ENCODE data around the gene SLC52A3.
"Not testable (repeated sequence)": the region's sequence is repeated elsewhere in the genome, so short reads cannot be mapped to it uniquely, and the experiment has no call there.

The SLC52A3 gene

DNA sequence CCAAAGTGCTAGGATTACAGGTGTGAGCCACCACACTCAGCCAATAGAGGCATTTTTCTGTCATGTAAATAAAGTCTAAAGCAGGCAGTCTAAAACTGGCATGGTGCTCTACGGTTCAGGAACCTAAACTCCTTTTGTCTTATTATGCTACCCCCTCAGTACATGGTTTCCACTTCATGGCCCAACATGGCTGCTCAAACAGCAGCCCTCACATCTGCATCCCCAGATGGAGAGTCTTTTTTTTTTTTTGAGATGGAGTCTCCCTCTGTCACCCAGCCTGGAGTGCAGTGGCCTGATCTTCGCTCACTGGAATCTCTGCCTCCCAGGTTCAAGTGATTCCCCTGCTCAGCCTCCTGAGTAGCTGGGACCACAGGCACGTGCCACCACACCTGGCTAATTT, 38.3 kb downstream of the SLC52A3 start:
- DNase-seq = no peak

DNA sequence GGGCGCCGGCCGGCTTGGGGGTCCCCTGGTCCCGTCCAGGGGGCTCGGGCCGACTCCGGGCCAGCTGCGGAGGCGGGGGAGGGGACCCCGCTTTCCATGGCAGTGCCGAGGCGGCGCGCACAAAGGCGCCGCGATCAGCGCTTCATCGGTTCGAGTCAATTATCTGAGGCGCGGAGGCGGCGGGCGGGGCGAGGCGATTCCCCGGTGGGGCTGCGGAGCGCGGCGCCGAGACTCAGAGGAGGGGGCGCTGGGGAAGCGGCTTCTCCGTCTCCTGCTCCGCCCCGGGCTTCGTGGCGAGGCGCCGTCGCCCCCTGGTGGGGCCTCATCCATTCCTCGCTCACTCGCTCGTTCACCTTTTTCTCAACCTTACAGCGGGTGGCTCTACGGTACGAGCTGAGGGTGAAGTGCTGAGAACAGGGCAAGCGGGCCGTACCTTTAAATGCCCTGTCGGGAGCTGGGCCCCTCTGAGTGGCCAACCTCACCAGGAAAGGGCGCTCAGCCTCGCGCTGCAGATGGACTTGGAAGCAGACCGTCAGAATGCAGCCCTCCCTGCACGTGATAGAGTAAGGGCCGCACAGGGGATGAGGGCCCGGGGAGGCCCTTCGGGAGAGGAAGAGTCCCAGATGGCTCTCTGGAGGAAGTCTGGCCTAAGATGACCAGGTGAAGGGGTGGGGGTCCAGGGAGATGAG, 39.9 kb downstream of the SLC52A3 start:
- DNase-seq = peak in 43 of 58 donors; percentile 3 to 72 (median 17)

DNA sequence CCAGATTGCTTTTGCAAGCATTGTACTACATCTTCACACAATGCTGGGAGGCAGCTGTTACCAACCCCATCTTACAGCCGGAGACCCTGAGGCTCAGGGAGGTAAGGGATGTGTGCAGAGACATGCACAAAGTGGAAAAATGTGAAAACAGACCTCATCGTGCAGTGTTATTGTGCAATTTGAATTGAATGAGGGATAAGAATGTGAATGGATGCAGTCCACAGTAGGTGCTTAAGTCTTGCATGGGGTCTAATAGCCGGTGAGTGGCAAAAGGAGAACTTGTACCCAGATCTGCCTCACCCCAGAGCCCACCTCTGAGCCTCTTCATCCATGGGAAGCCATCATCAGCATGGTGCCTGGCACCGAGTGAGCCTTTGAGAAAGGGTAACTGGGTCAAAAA, 42.1 kb downstream of the SLC52A3 start:
- no peak for DNase-seq

DNA sequence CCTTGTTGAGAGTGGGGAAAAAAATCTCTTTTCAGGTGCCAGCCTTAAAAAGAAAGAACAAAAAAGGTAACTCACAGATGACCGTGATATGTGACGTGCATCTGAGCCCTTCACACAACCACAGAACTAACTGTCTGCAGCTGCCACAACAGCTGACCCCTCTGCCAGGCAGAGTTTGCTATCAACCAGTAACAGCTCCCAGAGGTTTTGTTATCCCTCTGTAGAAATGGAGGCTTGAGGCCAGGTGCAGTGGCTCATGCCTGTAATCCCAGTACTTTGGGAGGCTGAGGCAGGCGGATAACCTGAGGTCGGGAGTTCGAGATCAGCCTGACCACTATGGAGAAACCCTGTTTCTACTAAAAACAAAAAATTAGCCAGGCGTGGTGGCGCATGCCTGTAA, 42.8 kb downstream of the SLC52A3 start:
- DNase-seq = no peak

DNA sequence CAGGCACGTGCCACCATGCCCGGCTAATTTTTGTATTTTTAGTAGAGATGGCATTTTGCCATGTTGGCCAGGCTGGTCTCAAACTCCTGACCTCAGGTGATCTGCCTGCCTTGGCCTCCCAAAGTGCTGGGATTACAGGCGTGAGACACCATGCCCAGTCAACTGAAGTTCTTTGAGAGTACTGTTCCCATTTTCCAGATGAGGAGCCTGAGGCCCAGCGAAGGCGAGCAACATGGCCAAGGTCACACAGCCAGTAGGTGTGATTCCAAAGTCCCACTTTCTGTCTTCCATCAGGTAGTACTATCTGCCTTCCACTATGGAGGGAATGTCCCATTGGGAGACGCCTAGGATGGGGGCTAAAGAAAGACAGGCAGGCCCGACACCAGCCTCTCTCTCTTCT, 43.5 kb downstream of the SLC52A3 start:
- DNase-seq = not testable (repeated sequence)

DNA sequence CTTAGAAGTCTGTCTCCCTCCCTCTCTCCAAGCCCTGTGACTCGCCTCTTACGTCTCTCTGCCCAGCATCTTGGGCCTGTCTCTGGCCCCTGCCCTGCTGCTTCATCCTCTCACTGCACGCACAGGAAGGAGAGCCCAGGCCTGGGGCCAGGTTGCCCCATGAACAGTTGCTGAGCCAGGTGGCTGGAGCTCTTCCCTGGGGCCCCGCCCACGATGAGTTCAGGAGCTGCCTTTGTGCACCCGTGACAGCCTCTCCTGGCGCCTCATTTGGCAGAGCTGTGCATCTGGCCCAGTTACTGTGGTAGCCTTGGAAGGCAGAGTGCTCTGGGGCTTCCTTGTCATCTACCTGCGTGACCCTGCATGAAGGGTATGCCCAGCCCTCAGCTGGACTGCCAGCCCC, 44.5 kb downstream of the SLC52A3 start:
- no peak for DNase-seq

DNA sequence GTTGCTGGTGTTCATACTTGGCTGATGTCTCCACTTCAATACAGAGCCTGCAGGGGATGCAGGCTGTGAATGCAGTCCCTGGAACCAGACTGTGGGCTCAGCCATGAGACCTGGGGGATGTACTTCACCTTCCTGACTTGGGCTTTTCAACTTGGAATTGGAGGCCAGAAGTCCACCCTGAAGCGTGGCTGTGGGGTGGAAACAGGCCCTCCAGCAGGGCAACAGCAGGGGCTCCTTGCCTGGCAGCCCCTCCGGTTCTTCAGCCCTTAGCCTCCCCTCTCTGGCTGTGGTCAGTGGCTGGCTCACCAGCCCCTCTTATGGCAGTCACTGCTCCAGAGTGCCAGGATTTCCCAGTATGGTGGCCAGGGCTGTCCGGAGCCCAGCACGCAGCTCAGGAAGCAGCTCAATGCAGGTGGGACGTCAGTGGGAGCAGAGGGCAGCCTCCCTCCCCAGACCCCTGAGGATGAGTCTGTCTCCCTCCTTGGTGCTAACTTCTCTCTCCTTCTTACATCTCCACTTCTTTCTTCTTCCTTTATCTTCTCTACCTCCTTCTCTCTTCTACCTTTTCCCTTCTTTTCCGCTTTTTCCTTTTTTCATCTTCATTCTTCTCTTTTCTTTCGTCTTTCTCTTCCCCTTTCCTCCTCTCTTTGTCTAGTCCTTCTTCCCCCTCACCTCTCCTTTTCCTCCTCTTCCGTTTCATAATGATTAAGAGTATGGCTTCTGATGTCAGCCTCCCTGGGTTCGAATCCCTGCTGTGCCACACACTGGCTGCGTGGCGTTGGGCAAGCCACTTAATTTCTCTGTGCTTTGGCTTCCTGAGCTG, 45.3 kb downstream of the SLC52A3 start:
- no peak for DNase-seq

DNA sequence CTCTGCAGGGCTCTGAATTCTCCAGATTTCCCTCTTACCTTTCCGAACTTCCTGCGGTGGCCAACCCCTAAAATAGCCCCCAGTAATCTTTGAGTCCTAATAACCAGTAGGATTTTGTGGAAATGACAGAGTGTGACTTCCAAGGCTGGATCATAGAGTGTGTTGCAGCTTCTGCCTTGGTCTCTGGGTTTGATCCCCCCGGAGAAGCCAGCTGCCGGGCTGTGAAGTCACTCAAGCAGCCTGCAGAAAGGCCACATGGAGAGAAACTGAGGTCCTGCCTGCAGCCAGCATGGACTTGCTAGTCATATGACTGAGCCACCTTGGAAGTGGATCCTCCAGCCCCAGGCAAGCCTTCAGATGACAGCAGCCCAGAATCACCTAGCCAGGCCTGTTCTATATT, 46.4 kb downstream of the SLC52A3 start:
- no peak for DNase-seq

DNA sequence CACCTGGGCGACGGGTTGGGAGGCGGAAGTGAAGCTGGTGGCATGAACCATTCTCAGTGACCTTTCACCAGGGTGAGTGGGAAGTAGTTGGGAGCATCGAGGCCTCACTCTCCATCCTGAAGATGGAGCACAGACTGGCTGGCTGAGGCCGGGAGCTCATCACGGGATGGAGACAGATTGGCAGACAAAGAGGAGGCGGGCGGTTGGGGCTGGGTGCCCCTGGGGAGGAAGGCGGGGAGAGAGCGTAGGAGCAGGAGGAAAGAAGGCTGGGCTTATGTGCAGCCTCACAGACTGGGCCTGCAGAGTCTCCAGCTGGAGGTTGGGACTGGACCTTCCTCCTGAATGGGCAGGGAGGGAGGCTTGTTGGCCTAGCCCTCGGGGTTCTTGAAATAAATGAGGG, 48.5 kb downstream of the SLC52A3 start:
- no peak for DNase-seq

DNA sequence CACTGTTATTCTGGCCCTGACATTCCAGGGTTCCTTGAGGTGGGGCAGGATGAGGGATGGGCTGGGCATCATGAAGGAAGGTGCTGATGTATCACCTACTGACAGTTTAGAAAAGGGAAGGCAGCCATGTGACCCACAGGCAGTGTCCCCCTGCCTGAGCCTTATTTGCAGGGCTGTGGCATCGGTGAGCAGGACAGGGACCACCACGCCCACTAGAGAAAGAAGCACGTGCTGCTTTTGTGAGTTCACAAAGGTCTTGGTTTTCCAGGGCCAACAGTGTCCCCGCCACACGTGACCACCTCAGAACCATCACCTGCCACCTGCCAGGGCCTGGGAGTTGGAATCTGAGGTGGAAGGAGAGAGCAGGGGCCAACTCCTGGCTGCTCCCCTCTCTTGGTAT, 49.2 kb downstream of the SLC52A3 start:
- DNase-seq = no peak

DNA sequence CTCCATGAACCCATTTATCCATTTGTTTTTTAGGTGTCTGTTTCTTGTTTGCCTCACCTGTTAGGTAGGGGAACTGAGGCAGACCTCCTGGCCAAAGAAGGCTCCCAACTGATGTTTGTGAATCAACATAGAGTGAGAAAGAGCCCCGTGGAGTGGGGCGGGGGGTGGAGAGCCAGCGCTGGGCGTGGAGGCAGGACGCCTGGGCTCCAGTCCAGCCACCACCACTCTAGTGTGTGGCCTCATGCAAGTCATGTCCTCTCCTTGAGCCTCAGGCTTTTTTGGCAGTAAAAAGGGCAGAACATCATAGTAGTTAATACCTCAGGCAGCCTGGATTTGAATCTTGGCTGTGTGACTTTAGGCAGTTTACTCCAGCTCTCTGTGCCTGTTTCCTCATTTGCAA, 50.5 kb downstream of the SLC52A3 start:
- no peak for DNase-seq

DNA sequence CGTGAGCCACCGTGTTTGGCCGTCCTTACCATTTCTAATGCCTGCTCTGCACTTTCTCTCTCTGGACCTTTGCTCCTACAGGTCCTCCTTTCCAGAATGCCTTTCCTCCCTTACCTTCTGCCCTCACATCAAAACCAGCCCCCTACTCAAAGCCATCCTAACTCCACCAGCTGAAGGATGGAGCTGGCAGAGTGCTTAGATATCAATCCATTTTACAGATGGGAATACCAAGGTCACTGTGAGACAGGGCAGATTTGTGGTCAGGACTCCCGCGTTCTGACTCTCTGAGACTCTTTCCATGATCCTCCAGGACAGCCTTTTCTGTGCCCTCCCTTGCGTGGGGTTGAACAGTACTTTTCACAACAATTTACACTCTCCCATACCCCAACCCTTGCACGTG, 51.0 kb downstream of the SLC52A3 start:
- no peak for DNase-seq

DNA sequence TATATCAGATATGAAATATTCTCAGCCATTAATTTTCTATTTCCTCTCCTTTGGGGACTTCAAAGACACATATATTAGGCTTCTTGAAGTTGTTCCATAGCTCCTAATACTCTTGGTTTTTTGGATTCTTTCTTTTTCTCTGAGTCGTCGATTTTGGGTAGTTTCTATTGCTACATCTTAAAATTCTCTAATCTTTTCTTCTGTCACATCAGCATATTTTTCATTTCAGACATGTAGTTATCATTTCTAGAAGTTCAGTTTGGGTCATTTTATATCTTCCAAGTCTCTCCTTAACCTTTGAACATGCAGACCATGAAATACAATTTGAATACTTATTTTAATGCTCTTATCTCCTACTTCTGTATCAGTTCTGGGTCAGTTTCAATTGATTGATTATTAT, 53.8 kb downstream of the SLC52A3 start:
- DNase-seq = no peak

DNA sequence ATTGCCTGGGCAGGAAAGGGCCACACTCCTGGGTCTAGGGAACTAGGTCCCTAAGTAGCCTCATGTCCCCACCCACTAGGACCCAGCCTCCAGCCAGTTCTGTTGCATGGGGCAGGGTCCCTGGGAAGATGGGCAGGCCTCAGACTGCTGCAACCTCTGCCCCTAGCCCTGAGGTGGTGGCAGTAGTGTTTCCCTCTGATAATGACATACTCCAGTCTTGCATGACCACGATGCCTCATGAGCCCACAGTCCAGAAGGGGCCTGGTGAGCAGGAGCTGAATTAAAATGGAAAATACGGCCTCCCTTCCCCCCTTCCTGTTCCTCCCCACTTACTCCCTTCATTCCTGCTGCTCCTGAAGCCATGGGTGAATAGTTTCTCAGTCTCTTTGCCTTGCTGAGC, 56.7 kb downstream of the SLC52A3 start:
- no peak for DNase-seq

DNA sequence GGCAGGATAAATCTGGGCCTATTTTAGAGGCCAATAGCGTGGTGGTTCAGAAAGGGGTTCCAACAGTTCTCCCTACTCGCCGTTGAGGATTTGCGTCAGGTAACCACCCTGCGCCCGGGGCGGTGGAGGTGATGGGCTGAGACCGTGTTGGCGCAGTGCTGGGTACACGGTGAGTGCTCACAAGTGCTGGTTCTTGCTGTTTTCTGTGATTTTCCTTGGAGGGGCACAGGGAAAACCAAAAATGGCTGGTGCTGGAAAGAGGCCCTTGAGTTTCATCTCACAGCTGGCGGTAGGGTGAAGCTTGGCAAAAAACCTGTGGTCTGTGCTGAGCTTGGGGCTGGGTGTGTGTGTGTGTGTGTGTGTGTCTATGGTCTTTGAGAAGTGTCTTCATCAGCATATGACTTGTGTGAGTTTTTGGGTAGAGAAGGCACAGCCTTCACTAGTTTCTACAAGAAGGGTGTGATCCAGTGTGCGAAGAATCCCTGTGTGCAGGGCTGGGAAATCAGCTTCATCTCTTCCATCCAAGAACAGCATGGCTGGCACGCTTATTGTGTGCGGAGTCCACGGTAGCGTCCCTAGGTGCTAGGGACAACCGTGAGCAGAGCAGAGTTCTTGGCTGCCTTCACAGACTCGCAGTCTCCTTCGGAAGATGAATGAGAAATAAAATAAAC, 57.4 kb downstream of the SLC52A3 start:
- no peak for DNase-seq
